GDM1 (cell line): ENCODE measurements around the gene CEACAM21.
A peak's percentile ranks its signal among the peaks of the same experiment; 100 is the strongest.

Source experiments
- DNase-seq: peaks from one replicate; lab custom pipeline; 2025; lab: John Stamatoyannopoulos, UW

The CEACAM21 gene

DNA sequence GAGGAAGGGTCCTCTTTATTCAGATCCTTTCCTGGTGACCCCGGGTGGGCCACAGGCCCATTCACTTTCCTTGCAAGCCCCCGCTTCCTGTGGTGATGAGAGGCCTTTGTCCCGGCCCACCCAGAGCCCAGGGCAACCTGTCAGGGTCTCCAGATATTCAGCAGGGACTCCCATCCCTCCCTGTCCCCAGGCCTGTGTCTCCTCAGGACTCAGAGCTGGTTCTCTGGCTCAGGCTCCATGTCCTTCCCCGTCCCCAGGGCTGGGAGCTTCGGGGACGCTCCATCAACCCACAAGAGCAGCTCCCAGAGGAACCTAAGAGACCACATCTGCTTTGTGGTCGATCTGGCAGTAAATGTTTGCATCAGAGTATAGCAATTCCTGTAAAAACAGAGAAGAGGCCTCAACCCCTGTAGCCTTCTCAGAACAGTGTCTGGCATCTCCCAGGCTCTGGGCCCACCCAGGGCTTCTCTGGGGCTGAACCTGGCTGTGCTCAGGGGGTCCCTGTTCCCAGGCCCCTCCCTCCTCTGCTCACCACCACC is 43.1 kb downstream of the CEACAM21 start:
- peak; percentile 36 for DNase-seq

DNA sequence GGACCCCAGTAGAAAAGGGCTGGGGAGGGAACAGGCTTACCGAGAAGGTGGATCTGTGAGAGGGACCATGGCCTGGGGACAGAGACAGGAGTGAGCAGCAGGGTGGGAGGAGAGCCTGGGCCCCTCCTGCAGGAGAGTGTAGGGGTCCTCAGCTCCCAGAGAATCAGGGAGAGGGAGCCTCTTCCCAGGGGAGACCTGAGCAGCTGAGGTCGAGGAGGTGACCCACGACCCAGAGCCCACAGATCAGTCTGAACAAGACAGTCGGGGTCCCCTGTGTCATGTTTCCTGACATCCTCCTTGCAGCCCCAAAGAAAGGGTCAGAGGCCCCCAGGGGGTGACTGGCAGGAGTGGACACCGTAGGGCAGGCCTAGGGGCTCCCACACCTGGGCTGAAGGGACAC is 44.2 kb downstream of the CEACAM21 start:
- DNase-seq: no peak

DNA sequence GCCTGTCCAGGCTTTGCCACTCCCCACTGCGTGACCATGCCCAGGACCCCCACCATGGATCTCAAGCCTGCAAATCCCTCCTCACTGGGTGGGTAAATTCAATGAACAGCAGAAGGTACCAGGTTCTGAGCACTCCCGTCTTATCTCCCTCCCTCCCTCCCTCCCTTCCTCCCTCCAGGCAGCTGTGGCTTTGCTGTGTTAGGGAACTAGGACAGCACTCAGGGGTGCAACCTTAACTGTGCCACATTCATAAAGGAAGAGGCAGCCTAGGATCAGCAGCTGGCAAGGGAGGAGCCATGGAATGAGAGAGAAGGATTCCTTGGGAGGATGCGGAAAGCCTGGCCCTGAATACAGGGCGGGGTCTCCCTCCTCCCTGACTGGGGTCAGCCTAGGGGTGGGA is 45.3 kb downstream of the CEACAM21 start:
- peak; percentile 24 for DNase-seq

DNA sequence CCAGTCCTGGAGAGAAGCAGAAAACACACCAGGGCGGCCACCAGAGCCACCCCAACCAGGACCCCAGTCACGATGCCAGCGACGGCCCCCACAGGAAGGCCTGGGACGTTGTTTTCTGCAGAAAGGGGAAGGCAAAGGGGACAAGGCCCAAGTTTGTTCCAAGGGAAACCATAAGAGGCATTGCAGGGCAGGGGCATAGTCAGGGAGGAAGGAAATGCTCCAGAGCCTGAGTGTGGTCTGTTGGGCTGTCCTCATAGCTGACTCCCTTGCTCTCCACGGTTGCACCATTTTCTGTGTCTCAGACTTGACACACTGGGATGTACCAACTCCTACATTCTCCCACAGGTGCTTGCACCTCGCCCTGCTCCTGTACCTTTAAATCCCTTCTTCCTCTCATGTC is 45.7 kb downstream of the CEACAM21 start:
- peak; percentile 78 for DNase-seq

DNA sequence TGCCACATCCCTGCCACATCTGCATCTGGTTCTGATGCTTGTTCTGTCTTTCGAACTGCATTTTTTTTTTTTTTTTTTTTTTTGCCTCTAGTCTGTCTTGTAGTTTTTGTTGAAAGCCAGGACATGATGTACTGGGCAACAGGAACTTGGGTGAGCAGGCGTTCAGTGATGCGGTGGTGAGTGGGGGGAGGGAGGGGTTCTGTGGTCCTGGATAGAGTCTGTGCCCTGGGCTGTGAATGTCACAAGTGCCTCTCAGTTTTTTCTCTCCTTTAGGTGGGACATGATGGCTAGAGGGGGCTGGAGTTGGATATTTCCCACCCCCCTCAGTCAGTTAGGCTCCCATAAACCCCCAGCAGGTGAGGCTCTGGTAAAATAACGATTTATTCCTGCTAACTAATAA is 47.4 kb downstream of the CEACAM21 start:
- no peak for DNase-seq

DNA sequence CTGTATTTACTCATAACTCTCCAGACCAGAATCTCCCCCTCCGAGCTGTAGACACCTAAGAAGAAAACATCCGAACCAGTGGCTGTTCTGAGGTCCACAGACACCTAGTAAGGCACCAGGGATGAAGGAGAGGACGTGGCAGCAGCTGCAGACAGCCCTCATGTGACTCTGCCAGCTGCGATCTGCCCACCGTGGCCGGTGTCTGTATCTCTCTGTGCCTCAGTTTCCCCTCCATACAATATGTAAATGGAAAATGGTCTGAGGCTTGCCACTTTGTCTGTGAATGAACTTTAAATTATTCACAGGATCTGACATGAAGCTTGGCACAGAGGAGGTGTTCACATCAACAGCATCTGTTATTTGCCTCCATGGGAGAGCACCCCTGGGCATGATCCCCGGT is 48.5 kb downstream of the CEACAM21 start:
- no peak for DNase-seq

DNA sequence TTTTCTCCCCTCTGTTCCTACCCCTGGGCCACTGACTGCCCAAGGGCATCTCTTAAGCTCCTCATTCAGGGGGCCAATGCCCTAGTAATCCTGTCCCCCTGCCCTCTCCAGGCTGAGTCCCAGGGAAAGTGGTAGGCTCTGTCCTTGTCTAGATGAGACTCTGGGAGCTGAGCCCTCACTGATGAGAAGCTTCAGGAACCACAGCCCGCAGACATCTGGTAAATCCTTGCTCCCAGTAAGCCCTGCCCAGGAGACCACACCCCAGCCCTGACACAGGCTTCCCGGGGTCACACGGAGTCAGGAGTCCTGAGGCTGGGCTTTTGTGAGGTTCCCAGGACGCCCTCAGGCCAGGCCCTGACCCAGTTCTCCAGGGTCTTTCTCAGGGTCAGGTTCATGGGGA is 49.0 kb downstream of the CEACAM21 start:
- no peak for DNase-seq

DNA sequence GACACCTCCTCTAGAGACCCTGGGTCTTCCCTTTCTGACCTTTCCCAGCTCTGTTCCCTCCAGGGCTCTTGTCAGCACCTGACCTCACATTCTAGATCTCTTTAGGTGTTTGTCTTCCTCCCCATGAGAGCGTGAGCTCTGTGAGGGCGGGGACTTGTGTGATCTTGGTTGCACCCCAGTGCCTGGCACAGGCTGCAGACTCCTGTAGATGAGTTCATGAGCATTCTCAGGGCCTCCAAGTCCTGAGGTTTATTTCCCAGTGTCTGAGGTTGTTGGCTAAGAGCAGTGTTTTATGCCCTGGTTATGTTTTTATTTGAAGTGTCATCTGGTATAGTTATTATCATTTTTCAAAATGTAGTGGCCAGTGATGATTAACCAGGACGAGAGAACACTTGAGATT is 50.3 kb downstream of the CEACAM21 start:
- no peak for DNase-seq

DNA sequence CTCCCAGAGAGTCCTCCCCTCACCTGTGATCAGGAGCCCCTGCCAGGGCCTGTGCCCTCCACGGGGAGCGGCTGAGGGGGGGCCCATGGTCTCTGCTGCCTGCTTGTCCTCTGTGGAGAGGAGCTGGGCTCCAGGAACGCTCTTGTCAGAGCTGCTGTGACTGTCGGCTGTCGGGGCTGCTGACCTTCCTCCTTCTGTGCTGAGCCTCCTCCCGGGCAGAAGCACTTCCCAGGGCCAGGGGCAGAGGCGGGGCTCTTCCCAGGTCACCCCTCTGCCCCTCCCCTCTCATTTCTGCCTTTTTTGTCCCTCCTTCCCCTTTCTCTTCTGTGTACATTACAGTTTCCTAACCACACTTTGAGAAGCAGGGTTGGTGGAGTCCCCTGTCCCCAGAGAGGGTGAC is 50.9 kb downstream of the CEACAM21 start, which contains the start of gene CEACAM4:
Gene CEACAM4 (minus strand): TSS at position 198 of the 400 bp plus-strand sequence. CDS start 111 bp downstream, at position 87.
- peak; percentile 80 for DNase-seq

DNA sequence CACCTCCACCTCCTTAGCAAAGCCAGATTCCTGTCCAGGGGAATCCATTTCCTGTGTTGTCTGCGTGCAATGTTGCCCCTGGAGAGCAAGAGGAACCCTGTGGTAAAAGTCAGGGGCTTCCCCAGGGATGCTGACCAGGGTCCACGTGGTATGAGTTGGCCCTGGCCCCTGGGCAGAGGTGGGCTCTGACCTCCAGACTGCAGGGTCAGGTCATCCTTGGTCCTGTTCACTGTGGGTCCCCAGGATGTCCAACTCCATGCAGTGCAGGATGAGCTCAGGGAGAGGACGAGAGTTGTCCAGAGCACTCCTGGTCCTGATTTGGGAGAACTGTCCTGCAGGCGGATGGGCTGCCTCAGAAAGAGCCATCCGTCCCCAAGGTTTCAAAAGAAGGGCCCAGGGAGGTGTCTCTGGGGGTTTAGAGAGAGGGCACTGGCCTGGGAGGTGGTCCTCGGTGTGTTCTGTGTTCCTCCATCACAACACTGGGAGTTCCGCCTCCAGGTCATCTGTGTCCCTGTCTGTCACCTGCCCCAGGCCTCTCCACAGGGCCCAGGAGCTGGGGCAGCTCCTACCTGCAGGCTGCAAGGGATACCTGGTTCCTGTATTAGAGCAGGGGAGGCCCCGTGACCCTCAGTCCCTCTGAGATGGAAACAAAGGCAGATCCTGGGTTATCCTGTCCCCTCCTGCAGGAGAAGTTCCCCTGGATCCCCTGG is 52.2 kb downstream of the CEACAM21 start:
- no peak for DNase-seq
